Measurements from ENCODE around the gene LRRC14B. TPM values are rescaled to one million over a fixed set of nuclear protein-coding genes. Genes with fewer than 3 reads are reported as not detected.

LRRC14B gene
- total and polyA plus RNA-seq, 2 donors from 2014 or later: not detected

GRCh38 chr5:189486-189885 is 1.8 kb upstream of the LRRC14B start:
- H3K36me3 ChIP-seq (ENCODE audit: control insufficient read depth in 2 of 3, insufficient read depth in 3 of 3, low read length in 3 of 3): no peaks in the 10 kb centered on the region
- TF ChIP-seq CTCF (IDR thresholded peaks at IDR 0.05; ENCODE audit: borderline replicate concordance, extremely low read depth, insufficient read depth): no peak
- H3K9ac ChIP-seq (ENCODE audit: low read length in 3 of 3): no peak overlapping the region
- H3K4me3 ChIP-seq (ENCODE audit: low read length in 3 of 3): no peak overlapping the region
- intact Hi-C loops (cut with DNase I): no loop called here
- peaks cover 0 to 14% (median 3%) of the 10 kb centered on the region in 3 donors for H3K4me1 ChIP-seq (ENCODE audit: control insufficient read depth in 2 of 3, insufficient read depth in 2 of 3, low read depth in 1 of 3, low read length in 3 of 3)
- no peak overlapping the region for H3K27ac ChIP-seq (ENCODE audit: low read depth in 2 of 2, low read length in 2 of 2)
- FAIRE-seq (no peak), DNase-seq (no peak)
- H3K9me3 ChIP-seq (ENCODE audit: control insufficient read depth in 2 of 3, insufficient read depth in 1 of 3, low read length in 3 of 3): no peaks in the 10 kb centered on the region
- no peaks in the 10 kb centered on the region for H3K27me3 ChIP-seq (ENCODE audit: control insufficient read depth, insufficient read depth, low read length)

GRCh38 chr5:189976-190365 is 1.3 kb upstream of the LRRC14B start:
- Histone ChIP-seq H3K9me3 (ENCODE audit: control insufficient read depth in 2 of 3, insufficient read depth in 1 of 3, low read length in 3 of 3) (no peaks in the 10 kb centered on the region), H3K4me1 (ENCODE audit: control insufficient read depth in 2 of 3, insufficient read depth in 2 of 3, low read depth in 1 of 3, low read length in 3 of 3) (peaks cover 0 to 14% (median 3%) of the 10 kb centered on the region in 3 donors), H3K27me3 (ENCODE audit: control insufficient read depth, insufficient read depth, low read length) (no peaks in the 10 kb centered on the region), H3K36me3 (ENCODE audit: control insufficient read depth in 2 of 3, insufficient read depth in 3 of 3, low read length in 3 of 3) (no peaks in the 10 kb centered on the region), H3K4me3 (ENCODE audit: low read length in 3 of 3) (no peak overlapping the region), H3K27ac (ENCODE audit: low read depth in 2 of 2, low read length in 2 of 2) (no peak overlapping the region), H3K9ac (ENCODE audit: low read length in 3 of 3) (no peak overlapping the region)
- no peak for TF ChIP-seq CTCF (IDR thresholded peaks at IDR 0.05; ENCODE audit: borderline replicate concordance, extremely low read depth, insufficient read depth)
- no peak for DNase-seq
- intact Hi-C loops (cut with DNase I): no loop called here
- FAIRE-seq: no peak

- no peak overlapping the region for H3K9ac ChIP-seq (ENCODE audit: low read length in 3 of 3)
- no peaks in the 10 kb centered on the region for H3K9me3 ChIP-seq (ENCODE audit: control insufficient read depth in 2 of 3, insufficient read depth in 1 of 3, low read length in 3 of 3)
- FAIRE-seq (no peak), DNase-seq (peak in 1 of 5 donors; percentile 29)
- no peak overlapping the region for H3K4me3 ChIP-seq (ENCODE audit: low read length in 3 of 3)
- no peaks in the 10 kb centered on the region for H3K36me3 ChIP-seq (ENCODE audit: control insufficient read depth in 2 of 3, insufficient read depth in 3 of 3, low read length in 3 of 3)
- H3K27me3 ChIP-seq (ENCODE audit: control insufficient read depth, insufficient read depth, low read length): no peaks in the 10 kb centered on the region
- no peak for TF ChIP-seq CTCF (IDR thresholded peaks at IDR 0.05; ENCODE audit: borderline replicate concordance, extremely low read depth, insufficient read depth)
- intact Hi-C loops (cut with DNase I): no loop called here
- H3K4me1 ChIP-seq (ENCODE audit: control insufficient read depth in 2 of 3, insufficient read depth in 2 of 3, low read depth in 1 of 3, low read length in 3 of 3): peaks cover 0 to 14% (median 3%) of the 10 kb centered on the region in 3 donors
- no peak overlapping the region for H3K27ac ChIP-seq (ENCODE audit: low read depth in 2 of 2, low read length in 2 of 2)
These were observed 794 bp upstream of the LRRC14B start for GRCh38 chr5:190366-191035.

All from kidney (tissue), 14 donors.